Activated CD8-positive, alpha-beta memory T cell treated with anti-CD3 and anti-CD28 coated beads for 24 hours (primary cell): ENCODE data around the gene SMAD6.

ENCODE experiments used
- DNase-seq: peaks from one replicate; pipeline ENCODE4 v3.0.0-alpha.2; 2020

Gene SMAD6

DNA sequence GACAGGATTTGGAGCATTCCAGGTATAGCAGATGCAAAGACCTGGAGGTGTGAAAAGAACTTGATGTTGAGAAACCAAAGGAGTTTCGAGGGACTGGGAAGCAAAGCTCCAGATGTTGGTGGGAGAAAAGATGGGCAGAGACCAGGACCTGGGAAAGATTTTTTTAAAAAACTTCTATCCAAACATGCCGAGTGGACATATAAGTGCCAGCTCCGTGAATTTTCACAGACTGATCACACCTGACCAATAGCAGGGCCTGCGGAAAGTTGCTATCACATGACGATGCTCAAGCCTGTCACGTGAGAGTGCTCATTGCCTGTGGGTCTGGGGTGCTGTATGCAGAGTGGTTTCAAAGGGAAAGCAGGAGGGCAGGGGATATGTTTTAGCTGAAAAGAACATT, 19.9 kb downstream of the SMAD6 start:
- DNase-seq: no peak

DNA sequence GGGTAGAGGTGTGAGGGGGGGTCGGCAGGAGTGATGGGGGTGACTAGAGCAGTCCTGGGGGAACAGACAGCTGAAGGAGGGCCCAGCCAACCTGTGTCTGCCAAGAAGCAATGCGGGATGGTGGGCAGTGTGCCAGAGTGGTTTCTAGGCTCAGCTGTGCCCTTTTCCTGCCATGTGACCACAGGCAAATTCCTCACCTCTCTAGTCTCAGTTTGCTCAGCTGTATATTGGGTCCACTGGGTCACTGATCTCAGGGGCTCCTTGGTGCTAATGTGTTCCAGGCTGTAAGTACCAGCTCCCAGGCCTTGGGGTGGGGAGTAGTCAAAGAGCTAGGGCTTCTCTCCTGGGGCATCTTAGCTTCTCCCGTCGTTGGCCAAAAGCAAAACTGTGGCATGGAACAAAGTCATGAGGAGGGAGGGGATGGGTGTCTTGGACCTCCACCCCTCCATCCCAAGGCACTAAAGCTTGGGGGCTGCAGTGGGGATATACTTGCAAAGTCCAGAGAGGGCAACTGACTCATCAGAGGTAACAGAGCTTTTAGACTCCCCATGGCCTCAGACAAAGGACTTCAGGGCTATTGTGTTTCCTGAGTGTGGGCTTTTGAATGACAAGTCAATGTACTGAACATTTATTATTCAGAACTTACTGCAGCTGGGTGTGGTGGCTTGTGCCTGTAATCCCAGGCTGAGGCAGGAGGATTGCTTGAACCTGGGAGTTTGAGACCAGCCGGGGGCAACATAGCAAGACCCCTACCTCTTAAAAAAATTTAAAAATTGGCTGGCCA, 20.9 kb downstream of the SMAD6 start:
- no peak for DNase-seq

DNA sequence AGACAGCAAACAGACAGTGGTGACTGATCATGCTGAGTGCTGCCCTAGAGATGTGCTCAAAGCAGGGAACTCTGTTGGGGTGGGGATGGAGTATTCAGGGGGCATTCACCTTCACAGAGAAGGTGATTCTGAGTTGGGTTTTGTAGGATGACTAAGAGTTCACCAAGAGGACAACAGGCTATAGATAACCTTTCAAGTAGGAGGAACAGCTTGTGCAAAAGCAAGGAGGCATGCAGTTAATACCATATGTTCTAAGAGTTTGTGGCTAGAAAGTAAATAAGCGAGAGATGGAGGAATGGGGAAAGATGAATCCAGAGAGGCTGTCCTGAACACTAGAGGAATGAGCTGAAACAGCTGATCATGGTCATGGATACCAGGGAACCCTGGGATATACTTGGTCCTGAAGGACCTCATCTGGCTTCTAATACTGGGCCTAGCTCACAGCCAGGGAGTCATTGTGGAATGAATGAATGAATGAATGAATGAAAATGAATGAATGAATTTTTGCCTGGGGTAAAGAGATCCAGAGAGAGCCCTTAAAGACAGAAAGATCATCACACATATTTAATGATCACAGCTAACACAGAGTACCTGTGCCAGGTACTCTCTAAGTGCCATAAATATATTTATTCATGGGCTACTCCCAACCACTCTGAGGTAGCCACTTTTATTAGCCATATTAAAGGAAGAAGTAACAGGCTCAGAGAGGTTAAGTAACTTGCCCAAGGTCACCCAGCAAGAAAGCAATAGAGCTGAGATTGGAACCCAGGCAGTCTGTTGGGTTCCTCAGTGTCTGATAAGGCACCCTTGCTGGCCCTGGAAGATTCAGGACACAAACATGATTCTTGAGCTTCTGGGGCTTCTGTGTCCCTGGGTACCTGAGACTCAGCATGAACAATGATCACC, 22.0 kb downstream of the SMAD6 start:
- DNase-seq: no peak

DNA sequence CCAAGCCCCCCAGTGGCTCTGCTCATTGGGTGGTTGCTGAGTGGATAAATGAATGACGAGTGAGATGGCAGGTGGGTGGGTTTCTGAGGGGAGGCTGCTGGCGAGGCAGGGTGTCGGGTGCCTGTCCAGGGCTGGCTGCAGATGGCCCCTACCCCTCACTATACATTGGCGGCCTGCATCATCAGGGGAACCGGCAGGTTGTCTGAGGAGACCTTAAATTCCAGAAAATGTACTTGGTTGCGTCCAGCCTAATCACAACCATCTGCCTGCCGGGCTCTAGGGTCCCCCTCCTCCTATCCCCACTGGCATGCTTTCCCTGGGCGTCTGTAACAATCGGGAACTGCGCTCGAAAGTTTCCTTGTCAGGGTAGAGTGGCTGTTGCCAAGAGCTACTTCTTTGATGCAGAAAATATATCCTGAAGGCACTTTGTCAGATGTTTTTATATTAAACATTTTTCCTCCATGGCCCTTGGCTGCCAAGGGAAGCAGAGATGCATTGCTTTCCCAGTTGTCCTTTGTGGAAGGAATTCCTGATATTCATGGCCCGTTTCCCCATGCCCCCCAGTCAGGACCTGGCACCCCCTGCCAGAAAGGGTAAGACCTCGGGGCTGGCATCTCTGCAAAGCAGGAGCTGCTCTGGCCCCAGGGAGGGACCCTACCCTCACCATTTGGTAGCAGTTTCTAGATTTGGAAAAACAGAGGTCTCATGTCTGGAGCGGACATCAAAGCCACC, 22.9 kb downstream of the SMAD6 start:
- DNase-seq: no peak

DNA sequence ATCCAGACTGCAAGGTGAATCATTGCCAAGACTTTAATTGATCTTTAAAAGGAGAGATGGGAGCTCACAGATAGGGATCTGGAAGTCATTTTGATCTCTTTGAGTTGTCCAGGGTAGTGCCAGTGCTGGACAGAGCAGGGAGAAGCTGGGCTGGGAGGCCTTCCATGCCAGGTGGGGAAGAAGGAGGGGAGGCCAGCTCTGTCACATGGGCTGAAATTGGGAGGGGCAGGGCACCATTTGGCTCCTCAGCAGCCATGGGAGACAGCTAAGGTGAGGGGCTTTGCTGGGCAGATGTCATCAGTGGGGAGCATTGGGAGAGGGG, 23.4 kb downstream of the SMAD6 start:
- no peak for DNase-seq

DNA sequence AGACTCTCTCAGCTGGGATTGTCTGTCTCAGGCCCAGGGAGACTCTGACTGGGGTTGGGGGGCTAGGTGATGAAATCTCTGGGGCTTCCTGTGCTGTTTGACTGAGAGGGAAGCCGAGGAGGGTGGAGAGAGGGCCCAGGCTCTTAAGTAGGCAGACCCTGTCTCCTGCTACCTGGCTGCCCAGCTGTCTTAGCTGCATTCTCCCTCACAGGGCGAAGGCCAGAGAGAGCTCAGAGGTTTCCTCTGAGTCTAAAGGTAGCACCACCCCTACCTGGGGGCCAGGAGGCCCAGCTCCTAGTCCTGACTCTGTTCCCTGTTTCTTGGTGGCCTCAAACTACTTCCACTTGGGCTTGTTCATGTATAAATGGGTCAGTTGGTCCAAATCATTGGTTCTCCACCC, 24.4 kb downstream of the SMAD6 start:
- DNase-seq: no peak

DNA sequence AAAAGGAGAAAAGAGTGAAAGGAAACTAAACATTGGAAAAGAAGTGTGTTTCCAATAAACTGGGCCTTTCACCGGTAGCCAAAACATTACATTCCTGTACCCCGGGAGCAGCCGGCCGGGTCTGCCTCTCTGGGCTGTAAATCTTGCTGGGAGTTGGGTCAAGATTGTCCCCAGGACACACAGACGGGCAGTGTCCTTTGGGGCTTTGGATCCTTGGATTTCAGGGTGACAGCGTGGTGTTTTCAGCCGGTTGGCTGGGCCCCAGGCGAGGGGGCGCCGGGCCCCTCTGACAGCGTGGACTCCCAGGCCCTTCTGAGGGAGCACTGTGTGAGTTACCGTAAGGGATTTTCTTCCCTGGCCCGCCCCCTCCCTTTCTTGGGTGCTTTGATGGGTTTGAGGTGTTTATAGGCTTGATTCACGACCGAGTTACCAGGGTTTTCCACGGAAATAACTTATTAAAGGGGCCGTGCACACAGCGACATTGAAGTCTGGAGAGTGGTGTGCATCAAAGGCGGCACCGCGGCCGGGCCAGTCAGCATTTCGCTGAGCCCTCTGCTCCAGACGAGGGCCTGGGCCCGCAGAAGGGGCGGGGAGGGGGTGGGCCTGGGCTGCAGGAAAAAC, 27.4 kb downstream of the SMAD6 start:
- no peak for DNase-seq

DNA sequence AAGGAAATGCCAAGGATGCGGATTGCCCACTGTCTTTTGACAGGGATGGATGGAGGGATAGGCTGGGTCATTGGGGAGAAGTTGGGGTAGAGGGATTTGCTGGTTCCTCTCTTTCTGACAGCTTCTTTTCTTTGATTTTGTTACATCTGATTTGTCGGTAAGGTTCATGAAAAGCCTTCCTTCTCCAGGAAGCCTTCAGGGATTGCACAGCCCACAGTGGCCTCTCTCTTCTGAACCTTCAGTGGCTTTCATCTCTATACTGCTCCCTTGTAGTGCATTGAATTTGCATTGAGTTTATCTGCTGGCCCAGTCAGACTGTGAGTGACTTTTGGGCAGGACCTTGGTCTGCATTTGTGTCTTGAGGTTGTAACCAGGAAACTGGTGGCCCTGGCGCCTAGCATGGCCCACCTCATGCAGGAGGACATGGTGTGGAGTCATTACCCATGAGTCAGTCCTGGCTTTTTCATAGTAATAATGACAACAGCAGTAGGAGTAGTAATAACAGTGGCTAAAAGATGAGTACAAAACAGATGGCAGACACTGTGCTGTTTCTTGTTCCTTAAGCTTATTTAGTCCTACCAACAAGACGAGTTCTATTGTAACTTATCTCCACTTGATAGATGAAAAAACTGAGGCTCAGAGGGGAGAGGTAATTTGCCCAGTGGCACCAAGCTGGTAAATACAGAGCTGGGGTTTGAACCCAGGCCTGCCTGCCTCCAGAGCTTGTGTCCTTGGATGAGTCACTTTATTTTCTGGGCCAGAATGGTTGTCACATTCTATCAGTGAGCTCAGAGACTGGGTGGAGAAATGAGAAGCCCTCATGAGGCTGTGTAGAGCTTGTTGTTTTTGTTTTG, 28.4 kb downstream of the SMAD6 start:
- no peak for DNase-seq

DNA sequence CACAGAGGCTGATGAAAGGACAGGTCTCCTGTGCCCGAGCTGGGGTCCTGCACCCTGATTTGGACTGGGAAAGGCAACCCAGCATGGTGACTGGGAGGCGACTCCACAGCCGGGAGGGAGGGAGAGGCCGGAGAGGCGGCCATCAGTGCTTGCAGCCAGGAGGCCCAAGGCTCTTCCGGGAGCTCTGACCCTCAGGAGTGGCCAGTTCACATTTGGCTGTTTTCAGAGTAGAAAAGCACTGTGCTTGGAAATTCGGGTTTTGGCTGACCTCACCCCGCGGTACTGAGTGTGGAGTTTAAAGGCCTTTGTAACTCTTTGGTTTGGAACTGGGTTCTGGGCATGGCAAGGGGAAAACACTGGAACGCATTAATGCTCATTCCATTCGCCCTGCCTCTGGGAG, 31.9 kb downstream of the SMAD6 start:
- no peak for DNase-seq

DNA sequence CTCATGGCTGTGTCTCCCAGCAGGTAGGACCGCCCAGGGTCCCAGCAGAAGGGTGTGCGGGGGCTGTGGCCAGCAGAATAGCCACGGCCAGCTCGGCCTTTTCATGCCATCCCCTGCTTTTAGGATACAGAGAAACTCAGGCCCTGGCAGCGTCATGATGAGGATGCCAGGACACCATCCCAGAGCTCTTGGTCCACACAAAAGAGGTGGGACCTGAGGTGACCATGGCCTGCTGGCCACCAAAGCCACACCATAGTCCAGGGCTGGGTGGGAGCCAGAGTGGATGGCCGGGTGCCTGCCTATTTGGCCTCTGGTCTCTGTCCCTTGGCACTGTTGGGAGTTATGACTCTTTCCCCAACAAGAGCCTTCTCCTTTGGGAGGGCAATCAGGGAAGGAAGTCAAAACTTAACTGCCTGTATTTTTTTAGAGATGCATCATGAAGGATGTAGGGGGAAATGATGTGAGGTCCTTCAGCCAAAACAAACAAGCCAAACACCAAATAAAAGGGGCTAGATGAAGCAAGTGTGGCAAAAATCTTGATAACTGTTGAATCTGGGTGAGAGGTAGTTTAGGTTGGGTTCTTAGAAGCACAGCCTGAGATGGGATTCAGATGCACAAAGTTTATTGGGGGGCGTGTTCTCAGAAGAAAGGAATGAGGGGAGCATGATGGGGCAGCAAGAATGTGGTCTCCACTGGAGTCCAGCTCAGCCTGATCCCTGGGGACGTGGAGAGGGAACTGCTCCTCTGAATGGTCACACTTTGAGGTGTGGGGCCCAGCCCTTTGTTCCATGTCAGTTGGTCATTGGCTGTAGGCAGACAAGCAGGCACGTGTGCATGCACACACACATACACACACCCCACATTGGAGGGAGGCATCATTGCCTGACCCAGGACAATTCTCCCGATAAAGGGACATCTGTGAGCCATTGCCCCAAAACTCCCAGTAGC, 33.2 kb downstream of the SMAD6 start:
- DNase-seq: no peak

DNA sequence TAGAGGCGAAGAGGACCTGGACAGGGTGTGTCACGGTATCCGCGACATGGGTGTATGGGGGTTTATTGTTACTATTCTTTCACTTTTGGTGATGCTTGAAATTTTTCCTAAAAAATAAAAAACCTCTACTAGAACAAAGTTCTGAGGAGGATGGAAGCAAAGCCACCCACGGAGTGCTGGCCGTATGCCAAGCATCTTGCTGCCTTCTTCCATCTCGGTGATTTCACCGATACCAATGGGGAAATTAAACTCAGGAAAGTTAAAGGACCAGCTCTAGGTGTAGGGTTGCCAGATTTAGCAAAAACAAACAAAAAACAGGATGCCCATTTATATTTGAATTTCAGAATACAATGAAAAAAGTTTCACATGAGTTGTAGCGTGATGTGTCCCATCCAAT, 33.9 kb downstream of the SMAD6 start:
- DNase-seq: no peak

DNA sequence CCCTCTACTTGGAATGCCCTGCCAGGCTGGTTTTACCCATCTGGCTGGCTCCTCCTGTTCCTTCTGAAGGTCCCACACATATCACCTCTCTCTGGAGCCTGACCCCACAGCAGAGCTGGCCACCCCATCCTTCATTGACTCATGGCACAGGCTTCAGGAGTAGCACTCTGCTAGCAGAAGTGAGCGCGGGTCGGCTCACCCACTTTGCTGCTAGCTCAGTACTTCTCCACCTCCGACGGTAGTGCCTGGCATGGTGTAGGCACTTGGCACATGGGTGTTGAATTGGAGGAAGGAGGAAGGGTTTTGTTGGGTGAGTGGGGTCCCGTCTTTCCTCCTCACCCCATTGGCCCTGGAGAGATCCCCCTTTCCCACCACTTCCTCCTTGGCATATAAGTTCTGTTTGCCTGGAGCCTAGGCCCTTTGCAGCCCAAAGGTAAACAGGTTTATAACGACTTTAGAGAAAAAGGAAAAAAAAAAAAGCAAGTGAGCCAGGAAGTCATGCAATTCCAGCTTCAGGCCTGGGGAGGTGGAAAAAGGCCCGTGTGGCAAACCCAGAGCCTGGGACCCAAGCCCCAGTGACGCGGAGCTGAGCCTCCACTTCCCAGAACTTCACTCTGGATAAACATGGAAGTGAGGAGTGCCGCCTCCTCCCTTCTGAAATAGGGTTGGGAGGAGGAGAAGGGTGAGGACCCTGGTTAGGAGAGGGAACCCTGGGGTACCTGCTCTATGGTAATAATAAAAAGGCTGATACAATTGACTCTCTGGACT, 35.4 kb downstream of the SMAD6 start:
- DNase-seq: no peak

DNA sequence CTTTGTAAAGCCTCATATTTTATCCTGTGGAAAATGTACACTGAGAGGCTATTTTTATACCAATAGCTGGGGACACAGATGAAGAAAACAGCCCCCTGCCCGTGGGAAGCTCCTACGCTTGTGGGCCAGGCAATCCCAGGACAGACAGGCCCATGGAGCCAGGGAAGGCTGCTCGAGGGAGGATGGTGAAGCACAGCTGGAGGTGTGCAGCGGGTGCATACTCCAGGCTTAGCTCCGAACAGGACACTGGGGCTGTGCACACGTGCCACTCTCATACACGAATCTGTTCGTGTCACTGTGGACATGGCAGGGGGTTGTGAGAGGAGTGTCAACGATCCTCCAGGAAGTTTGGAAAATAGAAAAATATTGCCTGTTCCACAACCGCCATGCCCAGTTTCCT, 36.1 kb downstream of the SMAD6 start:
- DNase-seq: no peak

DNA sequence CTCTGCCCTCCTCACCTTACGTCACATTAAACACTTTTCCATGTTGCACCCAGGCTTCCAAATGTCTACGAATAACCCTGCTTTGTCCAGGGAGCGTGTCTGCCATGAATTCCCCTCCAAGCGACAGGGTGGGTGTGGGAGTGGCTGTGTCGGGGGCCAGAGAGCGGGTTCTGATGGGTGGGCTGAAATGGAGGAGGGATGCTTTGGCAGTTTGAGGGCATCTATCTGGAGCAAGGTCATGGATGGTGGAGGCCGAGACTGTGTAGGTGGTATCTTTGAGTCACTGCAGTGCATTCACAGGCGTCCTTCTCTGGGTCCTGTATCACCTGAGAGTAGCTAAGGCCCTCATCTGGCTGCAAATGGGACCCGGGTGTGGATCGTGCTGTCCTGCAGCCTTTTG, 36.6 kb downstream of the SMAD6 start:
- no peak for DNase-seq

DNA sequence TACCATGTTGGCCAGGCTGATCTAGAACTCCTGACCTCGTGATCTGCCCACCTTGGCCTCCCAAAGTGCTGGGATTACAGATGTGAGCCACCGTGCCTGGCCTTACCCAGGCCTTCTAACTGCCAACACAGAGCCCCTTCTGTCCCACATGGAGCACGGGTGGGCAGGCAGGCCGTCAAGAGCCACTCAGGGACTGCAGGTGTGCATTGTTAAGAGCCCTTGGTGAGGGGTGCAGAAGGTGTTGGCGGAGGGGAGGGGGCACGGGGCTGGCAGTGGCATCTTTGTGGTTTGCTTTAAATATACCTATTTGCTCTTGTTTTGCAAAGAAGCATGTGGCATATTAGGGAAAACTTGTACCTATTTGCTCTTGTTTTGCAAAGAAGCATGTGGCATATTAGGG, 37.3 kb downstream of the SMAD6 start:
- no peak for DNase-seq

DNA sequence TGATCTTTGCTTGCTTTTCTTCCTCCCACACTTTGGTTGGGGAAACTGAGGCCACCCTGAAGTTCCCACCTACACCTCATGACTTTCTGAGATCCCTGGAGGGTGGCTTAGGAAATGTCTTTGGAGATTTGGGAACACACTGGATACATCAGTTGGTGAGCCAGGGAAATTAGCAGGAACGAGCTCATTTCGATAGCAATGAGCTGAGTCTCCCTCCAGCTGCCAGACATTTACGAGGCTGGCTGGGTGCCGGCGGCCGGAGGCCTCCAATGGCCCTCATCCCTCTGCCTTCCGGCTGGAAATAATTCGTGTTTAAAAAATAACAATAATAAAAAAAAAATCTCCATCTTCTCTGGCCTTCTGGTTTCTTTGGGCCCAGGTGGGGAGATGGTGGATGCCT, 38.8 kb downstream of the SMAD6 start:
- no peak for DNase-seq

DNA sequence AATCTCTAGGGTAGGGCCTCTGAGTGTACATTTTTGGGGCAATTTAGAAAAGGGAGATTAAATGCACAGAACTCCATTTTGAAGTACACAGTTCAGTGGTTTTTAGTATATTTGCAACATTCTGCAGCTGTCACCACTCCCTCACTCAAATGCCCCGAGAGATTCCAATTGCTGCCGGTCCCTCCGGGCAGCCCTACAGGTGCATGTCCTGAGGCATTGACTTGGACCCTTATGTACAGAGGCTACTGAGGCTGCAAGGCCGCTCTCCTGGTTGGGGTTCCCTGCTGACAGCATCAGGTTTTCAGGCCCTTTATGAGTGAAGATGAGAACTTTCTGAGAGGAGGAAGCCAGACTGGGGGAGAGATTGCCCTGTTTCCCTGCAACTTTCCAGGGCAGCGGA, 39.6 kb downstream of the SMAD6 start:
- DNase-seq: no peak

DNA sequence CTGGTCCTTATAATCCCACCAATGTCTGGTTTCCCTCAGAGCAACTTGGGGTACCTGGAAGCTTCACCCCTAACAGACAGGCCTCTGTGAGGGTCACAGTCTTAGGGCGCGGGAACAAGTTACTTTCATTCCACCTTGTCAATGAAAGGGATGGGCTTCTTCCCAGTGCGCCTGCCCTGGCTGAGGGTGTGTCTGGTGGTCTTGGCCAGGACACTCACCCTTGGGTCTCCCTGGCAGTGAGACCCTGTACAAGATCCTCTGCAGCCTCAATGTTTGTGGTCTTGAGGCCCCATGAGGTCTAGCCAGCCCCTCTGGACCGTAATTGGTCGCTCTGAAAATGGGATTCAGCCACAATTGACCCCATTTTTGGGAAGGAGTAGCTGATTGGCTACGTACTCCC, 40.2 kb downstream of the SMAD6 start:
- no peak for DNase-seq

DNA sequence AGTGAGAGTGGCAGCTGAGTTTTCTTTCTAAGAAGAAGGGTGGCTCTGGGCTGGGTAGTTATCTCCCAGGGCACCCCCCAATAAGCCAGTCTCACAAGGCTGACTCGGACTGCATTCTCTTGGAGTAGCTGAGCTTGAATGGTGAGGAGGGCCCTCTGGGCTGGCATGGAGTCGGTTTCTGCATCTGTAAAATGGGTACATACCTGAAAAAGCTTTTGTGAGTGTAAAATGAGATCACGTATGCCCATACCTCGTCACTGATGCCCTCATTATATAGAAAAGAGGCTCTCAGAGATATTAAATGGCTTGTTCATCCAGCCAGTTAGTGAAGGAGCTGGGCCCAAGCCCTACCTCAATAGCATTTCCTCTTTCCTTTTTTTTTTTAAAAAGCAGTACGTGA, 41.2 kb downstream of the SMAD6 start:
- DNase-seq: no peak
